ENCODE results near the gene DRC7. TPM values are rescaled to one million over a fixed set of nuclear protein-coding genes. Genes with fewer than 3 reads are reported as not detected.

DRC7 gene
- total RNA-seq, 1 experiment from 2014 or later, result 0.85 TPM

DNA sequence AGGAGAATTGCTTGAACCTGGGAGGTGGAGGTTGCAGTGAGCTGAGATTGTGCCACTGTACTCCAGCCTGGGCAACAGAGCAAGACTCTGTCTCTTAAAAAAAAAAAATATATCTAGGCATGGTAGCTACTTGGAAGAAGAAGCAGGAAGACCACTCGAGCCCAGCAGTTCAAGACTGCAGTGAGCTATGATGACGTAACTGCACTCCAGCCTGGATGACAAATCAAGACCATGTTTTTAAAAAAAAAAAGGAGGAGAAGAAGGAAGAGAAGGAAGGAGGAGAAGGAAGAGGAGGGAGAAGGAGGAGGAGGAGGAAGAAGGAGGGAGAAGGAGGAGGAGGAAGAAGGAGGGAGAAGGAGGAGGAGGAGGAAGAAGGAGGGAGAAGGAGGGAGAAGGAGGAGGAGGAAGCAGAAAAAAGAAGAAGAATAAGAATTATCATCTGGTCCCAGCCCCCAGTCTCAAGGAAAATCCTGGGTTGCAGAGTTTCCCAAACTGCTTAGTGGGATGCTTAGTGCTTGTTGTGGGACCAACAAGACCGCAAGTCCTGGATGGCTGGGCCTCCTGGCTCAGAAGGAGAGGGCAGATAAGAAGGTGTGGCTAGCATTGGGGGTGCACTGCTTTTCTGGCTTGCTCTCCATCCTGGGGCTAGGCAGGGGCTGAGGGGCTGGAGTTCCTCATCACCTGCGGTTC, 3.7 kb upstream of the DRC7 start:
- Histone ChIP-seq H3K9me3 (ENCODE audit: insufficient read depth, low read depth) (no peaks in the 10 kb centered on the region), H3K36me3 (ENCODE audit: low read depth) (no peaks in the 10 kb centered on the region), H3F3A (ENCODE audit: insufficient read depth, low read depth) (no peaks in the 10 kb centered on the region), H4K20me1 (ENCODE audit: insufficient read depth) (no peaks in the 10 kb centered on the region), H3K4me1 (replicated peaks; ENCODE audit: insufficient read depth) (no peaks in the 10 kb centered on the region), H3K79me2 (ENCODE audit: low read depth) (no peaks in the 10 kb centered on the region), H2AFZ (no peak overlapping the region), H3K9me2 (ENCODE audit: insufficient read depth) (no peaks in the 10 kb centered on the region), H3K27me3 (ENCODE audit: insufficient read depth, low read depth) (no peaks in the 10 kb centered on the region), H3K4me2 (no peak overlapping the region), H3K4me3 (no peak overlapping the region), H3K27ac (no peak overlapping the region)
- CTCF ChIA-PET, result interaction anchor here (0.7 kb wide), 1 partner anchor 315 kb away, joined by 7 read pairs; no protein-coding TSS in a partner anchor
- intact Hi-C loops (cut with micrococcal nuclease; ENCODE audit: unreplicated experiment), result no loop called here
- BruUV-seq (replicated peaks), result no TSS peak
- DNase-seq, result no peak
- POLR2A ChIA-PET (ENCODE audit: unreplicated experiment), result no interaction called here
- TF ChIP-seq EZH2 (IDR thresholded peaks at IDR 0.05; ENCODE audit: low read depth) (no peak), CTCF (conservative IDR thresholded peaks at IDR 0.05) (no peak)

GRCh38 chr16:57692636-57693035, 2.0 kb upstream of the DRC7 start:
- Histone ChIP-seq H3K36me3 (ENCODE audit: low read depth) (no peaks in the 10 kb centered on the region), H3K27ac (no peak overlapping the region), H2AFZ (no peak overlapping the region), H3K4me2 (no peak overlapping the region), H3K9me2 (ENCODE audit: insufficient read depth) (no peaks in the 10 kb centered on the region), H3K9me3 (ENCODE audit: insufficient read depth, low read depth) (no peaks in the 10 kb centered on the region), H4K20me1 (ENCODE audit: insufficient read depth) (no peaks in the 10 kb centered on the region), H3K4me3 (no peak overlapping the region), H3F3A (ENCODE audit: insufficient read depth, low read depth) (no peaks in the 10 kb centered on the region), H3K27me3 (ENCODE audit: insufficient read depth, low read depth) (no peaks in the 10 kb centered on the region), H3K4me1 (replicated peaks; ENCODE audit: insufficient read depth) (no peaks in the 10 kb centered on the region), H3K79me2 (ENCODE audit: low read depth) (no peaks in the 10 kb centered on the region)
- ChIA-PET CTCF (no interaction called here), POLR2A (ENCODE audit: unreplicated experiment) (interaction anchor here (0.6 kb wide), 1 partner anchor 10 kb away, joined by 4 read pairs; no protein-coding TSS in a partner anchor)
- TF ChIP-seq CTCF (conservative IDR thresholded peaks at IDR 0.05) (no peak), EZH2 (IDR thresholded peaks at IDR 0.05; ENCODE audit: low read depth) (no peak)
- intact Hi-C loops (cut with micrococcal nuclease; ENCODE audit: unreplicated experiment), result no loop called here
- BruUV-seq (replicated peaks), result no TSS peak
- no peak for DNase-seq

DNA sequence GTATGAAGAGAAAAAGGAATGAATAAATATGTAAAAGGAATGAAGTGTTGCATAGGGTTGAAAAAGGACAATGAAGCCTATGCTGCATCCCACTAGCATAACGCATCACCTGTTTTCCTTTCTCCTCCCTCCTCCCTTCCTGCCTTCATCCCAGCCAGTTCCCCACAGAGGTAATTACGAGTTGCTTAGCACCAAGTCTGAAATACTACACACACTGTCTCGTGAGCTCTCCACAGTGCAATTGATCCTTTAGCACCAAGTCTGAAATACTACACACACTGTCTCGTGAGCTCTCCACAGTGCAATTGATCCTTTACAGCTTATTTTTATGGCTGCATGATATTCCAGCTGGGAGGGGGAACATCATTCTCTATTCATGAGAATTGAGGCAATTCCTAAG, 1.1 kb upstream of the DRC7 start:
- DNase-seq, result no peak
- Histone ChIP-seq H4K20me1 (ENCODE audit: insufficient read depth) (no peaks in the 10 kb centered on the region), H3K36me3 (ENCODE audit: low read depth) (no peaks in the 10 kb centered on the region), H3K4me1 (replicated peaks; ENCODE audit: insufficient read depth) (no peaks in the 10 kb centered on the region), H3K27ac (no peak overlapping the region), H2AFZ (no peak overlapping the region), H3K4me3 (no peak overlapping the region), H3F3A (ENCODE audit: insufficient read depth, low read depth) (no peaks in the 10 kb centered on the region), H3K9me2 (ENCODE audit: insufficient read depth) (no peaks in the 10 kb centered on the region), H3K4me2 (no peak overlapping the region), H3K79me2 (ENCODE audit: low read depth) (no peaks in the 10 kb centered on the region), H3K9me3 (ENCODE audit: insufficient read depth, low read depth) (no peaks in the 10 kb centered on the region), H3K27me3 (ENCODE audit: insufficient read depth, low read depth) (no peaks in the 10 kb centered on the region)
- no TSS peak for BruUV-seq (replicated peaks)
- TF ChIP-seq EZH2 (IDR thresholded peaks at IDR 0.05; ENCODE audit: low read depth) (no peak), CTCF (conservative IDR thresholded peaks at IDR 0.05) (no peak)
- ChIA-PET CTCF (no interaction called here), POLR2A (ENCODE audit: unreplicated experiment) (no interaction called here)
- intact Hi-C loops (cut with micrococcal nuclease; ENCODE audit: unreplicated experiment), result no loop called here
